HK-2 (cell line): ENCODE data around the gene KCMF1.
"Not testable (repeated sequence)": the region's sequence is repeated elsewhere in the genome, so short reads cannot be mapped to it uniquely, and the experiment has no call there.

Experiments
- DNase-seq: peaks from one replicate; pipeline ENCODE4 v3.0.0-alpha.2; 2018; ENCODE audit not compliant: unreplicated experiment

The KCMF1 gene

GRCh38 chr2:84970868-84971509 lies at the start of gene KCMF1:
KCMF1 (plus strand) TSS chr2:84971161; CDS start chr2:84971452, 291 bp downstream.
- DNase-seq, result peak; percentile 80

- no peak for DNase-seq
Observed at GRCh38 chr2:84923009-84923408, 48.0 kb upstream of the KCMF1 start.

- DNase-seq, result peak; percentile 71
Observed at GRCh38 chr2:84924173-84925106, 46.5 kb upstream of the KCMF1 start.

- DNase-seq, result no peak
Observed at GRCh38 chr2:84925336-84925723, 45.6 kb upstream of the KCMF1 start.

GRCh38 chr2:84925724-84926376 lies 45.1 kb upstream of the KCMF1 start:
- peak; percentile 100 for DNase-seq

GRCh38 chr2:84927275-84927627 lies 43.7 kb upstream of the KCMF1 start:
- no peak for DNase-seq

GRCh38 chr2:84931384-84931821 lies 39.6 kb upstream of the KCMF1 start:
- no peak for DNase-seq

GRCh38 chr2:84938194-84938879 lies 32.6 kb upstream of the KCMF1 start:
- DNase-seq, result no peak

- DNase-seq, result no peak
Observed at GRCh38 chr2:84939426-84940087, 31.4 kb upstream of the KCMF1 start.

GRCh38 chr2:84940088-84940470 lies 30.9 kb upstream of the KCMF1 start:
- no peak for DNase-seq

- no peak for DNase-seq
Observed at GRCh38 chr2:84940831-84941412, 30.0 kb upstream of the KCMF1 start.

GRCh38 chr2:84942166-84942565 lies 28.8 kb upstream of the KCMF1 start:
- DNase-seq, result no peak

GRCh38 chr2:84942964-84943421 lies 28.0 kb upstream of the KCMF1 start:
- DNase-seq, result no peak

- DNase-seq, result no peak
Observed at GRCh38 chr2:84944295-84944909, 26.6 kb upstream of the KCMF1 start.

- DNase-seq, result not testable (repeated sequence)
Observed at GRCh38 chr2:84945838-84946203, 25.1 kb upstream of the KCMF1 start.

GRCh38 chr2:84946204-84947009 lies 24.6 kb upstream of the KCMF1 start:
- DNase-seq, result peak; percentile 91

- no peak for DNase-seq
Observed at GRCh38 chr2:84947010-84947593, 23.9 kb upstream of the KCMF1 start.

- DNase-seq, result no peak
Observed at GRCh38 chr2:84953535-84953934, 17.4 kb upstream of the KCMF1 start.

GRCh38 chr2:84954329-84954728 lies 16.6 kb upstream of the KCMF1 start:
- DNase-seq, result no peak
